Panc1 (cell line): ENCODE results near the gene ZNF428. TPM values are rescaled to one million over a fixed set of nuclear protein-coding genes. Genes with fewer than 3 reads are reported as not detected.

ENCODE experiments used
- ATAC-seq: fragments of 200-7000 bp; cut with Tn5 transposase; 2 replicates; pipeline ENCODE4 v1.9.1; 2020; ENCODE audit warnings: mild to moderate bottlenecking, moderate library complexity
- BruUV-seq: library from RNA; stranded (reverse); fragments of 400-500 nt; replicated peaks from 2 replicates; lab custom pipeline; 2021; lab: Mats Ljungman, UMichigan
- CTCF ChIA-PET: fragments of 300-600 bp; sonication (Branson Sonifier 250); formaldehyde crosslinking; loops from one replicate; lab custom pipeline; 2022; ENCODE audit warnings: antibody characterized with exemption; lab: Charles Lee
- POLR2A ChIA-PET: fragments of 300-600 bp; sonication (Branson Sonifier 250); formaldehyde crosslinking; loops from one replicate; lab custom pipeline; 2022; ENCODE audit warnings: antibody characterized with exemption; lab: Charles Lee
- DNase-seq: peaks from one replicate; pipeline ENCODE4 v3.0.0-alpha.2; 2010; ENCODE audit warnings: low read depth, low spot score
- H3K27ac ChIP-seq: 2 replicates; pipeline ENCODE4 v1.5.1; 2011; ENCODE audit warnings: mild to moderate bottlenecking, low read length, inconsistent platforms
- H3K27me3 ChIP-seq: fragments of 200-500 bp; sonication (Bioruptor generic); 2 replicates; pipeline ENCODE4 v1.6.0; 2014; ENCODE audit warnings: low read length, inconsistent platforms; ENCODE audit not compliant: control insufficient read depth, insufficient read depth
- H3K36me3 ChIP-seq: fragments of 200-500 bp; sonication (Bioruptor generic); 2 replicates; pipeline ENCODE4 v1.5.1; 2014; ENCODE audit warnings: inconsistent platforms, mild to moderate bottlenecking, low read length, moderate library complexity; ENCODE audit not compliant: control insufficient read depth, insufficient read depth
- H3K4me1 ChIP-seq: 2 replicates; pipeline ENCODE4 v1.5.1; 2011; ENCODE audit warnings: inconsistent platforms, mild to moderate bottlenecking, low read length, moderate library complexity; ENCODE audit not compliant: control insufficient read depth, insufficient read depth
- H3K4me3 ChIP-seq, 2 experiments: 2 replicates each; pipeline ENCODE4 v1.5.1; 2011 to 2012; ENCODE audit warnings: low read depth in 2 of 2, low read length in 2 of 2, mild to moderate bottlenecking in 2 of 2, inconsistent platforms in 1 of 2, moderate library complexity in 1 of 2
- H3K9me3 ChIP-seq: fragments of 200-500 bp; sonication (Bioruptor generic); 2 replicates; pipeline ENCODE4 v1.5.1; 2014; ENCODE audit warnings: low read depth, mild to moderate bottlenecking, inconsistent platforms, low read length, moderate library complexity; ENCODE audit not compliant: control insufficient read depth, insufficient read depth
- CTCF ChIP-seq: fragments of 450-650 bp; IDR thresholded peaks from 2 replicates; pipeline ENCODE4 v1.5.1; 2017; ENCODE audit warnings: mild to moderate bottlenecking
- POLR2AphosphoS5 ChIP-seq: IDR thresholded peaks from 2 replicates; pipeline ENCODE4 v1.6.1; 2012; ENCODE audit warnings: mild to moderate bottlenecking, low read depth, low read length, moderate library complexity
- REST ChIP-seq, 2 experiments: IDR thresholded peaks; 2 replicates each; pipeline ENCODE4 v1.6.1; 2011 to 2012; ENCODE audit warnings: low read depth in 2 of 2, control low read depth in 1 of 2, low read length in 1 of 2, mild to moderate bottlenecking in 1 of 2, moderate library complexity in 1 of 2; ENCODE audit not compliant: insufficient read depth in 1 of 2
- SIN3A ChIP-seq: IDR thresholded peaks from 2 replicates; pipeline ENCODE4 v1.6.1; 2012; ENCODE audit warnings: low read depth, mild to moderate bottlenecking, low read length, moderate library complexity, borderline replicate concordance; ENCODE audit not compliant: insufficient read depth
- TCF7L2 ChIP-seq: IDR thresholded peaks from 2 replicates; pipeline ENCODE4 v1.6.1; 2011; ENCODE audit warnings: mild to moderate bottlenecking, low read depth, low read length, inconsistent platforms
- in situ Hi-C: cut with HindIII; loops from 2 replicates; pipeline ENCODE4 v1.10.0; 2016; ENCODE audit warnings: low sequenced_read_pairs, low pct_unique_long_range_greater_than_20kb
- intact Hi-C: fragments of 100-400 bp; cut with micrococcal nuclease; formaldehyde crosslinking; loops from one replicate; pipeline ENCODE4 v1.10.0; 2022; ENCODE audit not compliant: unreplicated experiment
- total RNA-seq: library from RNA; stranded (reverse); gene quantifications from one replicate; pipeline ENCODE4 v1.2.1, GENCODE V29; 2021; ENCODE audit not compliant: unreplicated experiment

ZNF428 gene
- total RNA-seq, 1 experiment from 2014 or later, result 45.6 TPM

GRCh38 chr19:43633520-43633919, 14.1 kb upstream of the ZNF428 start:
- Histone ChIP-seq H3K27ac (no peak overlapping the region), H3K4me1 (peaks cover 3% of the 10 kb centered on the region), H3K27me3 (no peaks in the 10 kb centered on the region), H3K9me3 (no peaks in the 10 kb centered on the region), H3K36me3 (no peaks in the 10 kb centered on the region), H3K4me3 (no peak overlapping the region)
- no peak for TF ChIP-seq CTCF
- no peak for TF ChIP-seq TCF7L2
- TF ChIP-seq POLR2AphosphoS5, result no peak
- TF ChIP-seq REST (IDR thresholded peaks at IDR 0.05; ENCODE audit: insufficient read depth in 1 of 2, low read depth in 2 of 2, low read length in 1 of 2), result no peak
- TF ChIP-seq SIN3A, result no peak
- no TSS peak for BruUV-seq
- in situ Hi-C loops, result no loop called here
- DNase-seq (no peak), ATAC-seq (no peak)
- POLR2A ChIA-PET, result interaction anchor here (0.6 kb wide), 1 partner anchor 629 kb away, joined by 6 read pairs; no protein-coding TSS in a partner anchor
- intact Hi-C loops, result no loop called here
- CTCF ChIA-PET, result interaction anchor here (0.6 kb wide), 1 partner anchor 714 kb away, joined by 4 read pairs; no protein-coding TSS in a partner anchor

- Histone ChIP-seq H3K4me1 (peaks cover 3% of the 10 kb centered on the region), H3K27ac (no peak overlapping the region), H3K9me3 (no peaks in the 10 kb centered on the region), H3K36me3 (no peaks in the 10 kb centered on the region), H3K4me3 (no peak overlapping the region), H3K27me3 (no peaks in the 10 kb centered on the region)
- intact Hi-C loops (no loop called here), in situ Hi-C loops (no loop called here)
- no peak for DNase-seq
- ChIA-PET CTCF (no interaction called here), POLR2A (no interaction called here)
- TF ChIP-seq SIN3A (no peak), CTCF (no peak), POLR2AphosphoS5 (no peak), REST (IDR thresholded peaks at IDR 0.05; ENCODE audit: insufficient read depth in 1 of 2, low read depth in 2 of 2, low read length in 1 of 2) (no peak), TCF7L2 (no peak)
- BruUV-seq, result no TSS peak
- no peak for ATAC-seq
These were observed 12.1 kb upstream of the ZNF428 start for GRCh38 chr19:43631491-43631890.
